ENCODE measurements around the gene AHNAK2. TPM values are rescaled to one million over a fixed set of nuclear protein-coding genes. Genes with fewer than 3 reads are reported as not detected.

AHNAK2 gene
- total and polyA plus RNA-seq, 9 of the 15 experiments (the other 6 are each of a cell fraction or from before 2014, with no cell fraction given) = 0.04 to 0.09 (median 0.04) TPM; not detected in 6

DNA sequence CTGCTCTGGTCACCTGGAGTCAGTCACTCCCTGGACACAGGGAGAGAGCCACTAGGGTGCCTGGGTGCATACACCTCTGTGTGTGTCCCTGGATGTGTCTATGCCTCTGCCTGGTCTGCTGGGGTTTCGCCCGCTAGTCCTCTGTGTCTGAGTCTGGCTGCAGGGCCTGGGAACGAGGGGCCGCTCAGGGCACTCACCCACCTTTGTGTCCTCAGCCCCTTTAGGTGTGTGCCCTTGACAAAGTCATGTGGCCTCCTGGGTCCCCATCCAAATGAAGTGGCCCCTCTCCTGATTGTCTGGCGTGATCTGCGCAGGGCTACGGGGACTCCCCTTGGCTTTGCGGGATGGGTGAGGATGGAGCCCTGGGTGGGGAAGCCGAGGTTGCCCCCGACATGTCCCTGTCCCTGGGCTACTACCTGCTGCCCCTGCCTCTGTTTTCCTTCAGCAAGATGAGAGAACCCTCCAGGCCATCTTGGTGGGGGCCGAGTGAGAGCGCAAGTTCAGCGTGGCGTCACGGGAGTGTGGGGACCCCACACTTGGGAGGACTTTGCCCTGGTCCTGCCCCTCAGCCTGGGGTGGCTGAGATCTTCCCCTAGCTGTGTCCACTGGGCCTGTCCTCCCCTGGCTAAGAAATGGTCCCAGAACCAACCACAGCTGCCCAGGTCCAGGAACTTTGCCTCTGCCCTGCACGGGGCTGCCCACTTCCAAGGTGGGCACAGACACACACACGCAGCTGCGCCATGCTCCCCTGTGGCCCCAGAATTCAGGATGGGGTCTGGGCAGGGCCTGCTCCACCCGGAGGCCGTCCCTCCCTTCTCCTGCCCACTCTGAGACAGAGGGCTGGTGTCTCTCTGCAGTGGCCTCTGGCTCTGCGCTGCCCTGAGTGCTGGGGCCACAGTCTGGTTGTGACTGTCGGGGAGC lies 2.7 kb upstream of the AHNAK2 start (continued):
- no peak for TF ChIP-seq AFF4 (CRISPR knock-in tag; IDR thresholded peaks at IDR 0.05)
- TF ChIP-seq, protein P1, sequence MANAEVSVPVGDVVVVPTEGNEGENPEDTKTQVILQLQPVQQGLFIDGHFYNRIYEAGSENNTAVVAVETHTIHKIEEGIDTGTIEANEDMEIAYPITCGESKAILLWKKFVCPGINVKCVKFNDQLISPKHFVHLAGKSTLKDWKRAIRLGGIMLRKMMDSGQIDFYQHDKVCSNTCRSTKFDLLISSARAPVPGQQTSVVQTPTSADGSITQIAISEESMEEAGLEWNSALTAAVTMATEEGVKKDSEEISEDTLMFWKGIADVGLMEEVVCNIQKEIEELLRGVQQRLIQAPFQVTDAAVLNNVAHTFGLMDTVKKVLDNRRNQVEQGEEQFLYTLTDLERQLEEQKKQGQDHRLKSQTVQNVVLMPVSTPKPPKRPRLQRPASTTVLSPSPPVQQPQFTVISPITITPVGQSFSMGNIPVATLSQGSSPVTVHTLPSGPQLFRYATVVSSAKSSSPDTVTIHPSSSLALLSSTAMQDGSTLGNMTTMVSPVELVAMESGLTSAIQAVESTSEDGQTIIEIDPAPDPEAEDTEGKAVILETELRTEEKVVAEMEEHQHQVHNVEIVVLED (CRISPR knock-in tag; IDR thresholded peaks at IDR 0.05) = no peak
- TF ChIP-seq NR2C2 (CRISPR knock-in tag; IDR thresholded peaks at IDR 0.05) = no peak
- no peak for TF ChIP-seq NR2C2 (tag; IDR thresholded peaks at IDR 0.05)
- TF ChIP-seq ZFP91 (CRISPR knock-in tag; IDR thresholded peaks at IDR 0.05) = no peak
- TF ChIP-seq, protein P2, sequence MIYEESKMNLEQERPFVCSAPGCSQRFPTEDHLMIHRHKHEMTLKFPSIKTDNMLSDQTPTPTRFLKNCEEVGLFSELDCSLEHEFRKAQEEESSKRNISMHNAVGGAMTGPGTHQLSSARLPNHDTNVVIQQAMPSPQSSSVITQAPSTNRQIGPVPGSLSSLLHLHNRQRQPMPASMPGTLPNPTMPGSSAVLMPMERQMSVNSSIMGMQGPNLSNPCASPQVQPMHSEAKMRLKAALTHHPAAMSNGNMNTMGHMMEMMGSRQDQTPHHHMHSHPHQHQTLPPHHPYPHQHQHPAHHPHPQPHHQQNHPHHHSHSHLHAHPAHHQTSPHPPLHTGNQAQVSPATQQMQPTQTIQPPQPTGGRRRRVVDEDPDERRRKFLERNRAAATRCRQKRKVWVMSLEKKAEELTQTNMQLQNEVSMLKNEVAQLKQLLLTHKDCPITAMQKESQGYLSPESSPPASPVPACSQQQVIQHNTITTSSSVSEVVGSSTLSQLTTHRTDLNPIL (CRISPR knock-in tag; IDR thresholded peaks at IDR 0.05) = no peak
- no peak for TF ChIP-seq ZNF696 (CRISPR knock-in tag; conservative IDR thresholded peaks at IDR 0.05)
- TF ChIP-seq, protein P3, sequence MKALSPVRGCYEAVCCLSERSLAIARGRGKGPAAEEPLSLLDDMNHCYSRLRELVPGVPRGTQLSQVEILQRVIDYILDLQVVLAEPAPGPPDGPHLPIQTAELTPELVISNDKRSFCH (CRISPR knock-in tag; IDR thresholded peaks at IDR 0.05) = no peak
- TF ChIP-seq, protein P3 (tag; IDR thresholded peaks at IDR 0.05) = no peak
- no peak for TF ChIP-seq SMAD4 (CRISPR knock-in tag; conservative IDR thresholded peaks at IDR 0.05)
- TF ChIP-seq SUPT5H (IDR thresholded peaks at IDR 0.05) = no peak
- TF ChIP-seq ZNF449 (CRISPR knock-in tag; IDR thresholded peaks at IDR 0.05) = no peak
- no peak for TF ChIP-seq NFYB (IDR thresholded peaks at IDR 0.05; ENCODE audit: extremely low read depth, insufficient read length)
- TF ChIP-seq, protein P4, sequence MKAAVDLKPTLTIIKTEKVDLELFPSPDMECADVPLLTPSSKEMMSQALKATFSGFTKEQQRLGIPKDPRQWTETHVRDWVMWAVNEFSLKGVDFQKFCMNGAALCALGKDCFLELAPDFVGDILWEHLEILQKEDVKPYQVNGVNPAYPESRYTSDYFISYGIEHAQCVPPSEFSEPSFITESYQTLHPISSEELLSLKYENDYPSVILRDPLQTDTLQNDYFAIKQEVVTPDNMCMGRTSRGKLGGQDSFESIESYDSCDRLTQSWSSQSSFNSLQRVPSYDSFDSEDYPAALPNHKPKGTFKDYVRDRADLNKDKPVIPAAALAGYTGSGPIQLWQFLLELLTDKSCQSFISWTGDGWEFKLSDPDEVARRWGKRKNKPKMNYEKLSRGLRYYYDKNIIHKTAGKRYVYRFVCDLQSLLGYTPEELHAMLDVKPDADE (conservative IDR thresholded peaks at IDR 0.05; ENCODE audit: control insufficient read depth, low read depth, low read length) = no peak

Measured in K562 (cell line).